ENCODE results near the gene TRABD2A. TPM values are rescaled to one million over a fixed set of nuclear protein-coding genes. Genes with fewer than 3 reads are reported as not detected.
"Not testable (repeated sequence)": the region's sequence is repeated elsewhere in the genome, so short reads cannot be mapped to it uniquely, and the experiment has no call there.

The TRABD2A gene
- total RNA-seq, 2 donors from 2014 or later: 60.5 to 93.7 TPM

GRCh38 chr2:84779781-84780180 is 101.1 kb downstream of the TRABD2A start:
- H3K4me1 Mint-ChIP-seq: peaks cover 45% of the 10 kb centered on the region
- H3K4me3 Mint-ChIP-seq: peak overlapping the region; percentile 7
- no peaks in the 10 kb centered on the region for H3K9me3 ChIP-seq (ENCODE audit: control insufficient read depth, low read length, poor library complexity, severe bottlenecking)
- no peaks in the 10 kb centered on the region for H3K36me3 Mint-ChIP-seq (ENCODE audit: low read depth)
- peak overlapping the region; percentile 68 for H3K27ac Mint-ChIP-seq
- DNase-seq (no peak), ATAC-seq (no peak)
- H3K27me3 Mint-ChIP-seq: no peaks in the 10 kb centered on the region

GRCh38 chr2:84778911-84779690 is 101.8 kb downstream of the TRABD2A start:
- Mint-ChIP-seq H3K36me3 (ENCODE audit: low read depth) (no peaks in the 10 kb centered on the region), H3K27ac (peak overlapping the region; percentile 68), H3K4me3 (peak overlapping the region; percentile 54), H3K4me1 (peaks cover 41% of the 10 kb centered on the region), H3K27me3 (no peaks in the 10 kb centered on the region)
- ATAC-seq: peak; percentile 63
- DNase-seq: no peak
- no peaks in the 10 kb centered on the region for H3K9me3 ChIP-seq (ENCODE audit: control insufficient read depth, low read length, poor library complexity, severe bottlenecking)

- no peak for DNase-seq
- H3K4me3 Mint-ChIP-seq: no peak overlapping the region
- no peaks in the 10 kb centered on the region for H3K27me3 Mint-ChIP-seq
- H3K4me1 Mint-ChIP-seq: peaks cover 24% of the 10 kb centered on the region
- H3K36me3 Mint-ChIP-seq (ENCODE audit: low read depth): no peaks in the 10 kb centered on the region
- peaks cover 7% of the 10 kb centered on the region for H3K9me3 ChIP-seq (ENCODE audit: control insufficient read depth, low read length, poor library complexity, severe bottlenecking)
- H3K27ac Mint-ChIP-seq: no peak overlapping the region
- no peak for ATAC-seq
These were observed 104.9 kb downstream of the TRABD2A start for GRCh38 chr2:84776011-84776410.

GRCh38 chr2:84773562-84773961 is 107.3 kb downstream of the TRABD2A start:
- not testable (repeated sequence) for DNase-seq; H3K4me3 Mint-ChIP-seq; H3K27ac Mint-ChIP-seq; H3K36me3 Mint-ChIP-seq (ENCODE audit: low read depth); H3K9me3 ChIP-seq (ENCODE audit: control insufficient read depth, low read length, poor library complexity, severe bottlenecking); ATAC-seq; H3K27me3 Mint-ChIP-seq; H3K4me1 Mint-ChIP-seq

Other genes with a start within 250 kb of the TRABD2A start
- 1,000 to 10,000 TPM; 1,429 to 1,736 TPM for gene TMSB10, start 24.6 kb upstream of the TRABD2A start, total RNA-seq
- gene KCMF1, start 90.1 kb upstream of the TRABD2A start, total RNA-seq: 10 to 100 TPM; 63.6 to 80.6 TPM